B cell (primary cell): ENCODE measurements around the gene ASTN2.

Experiments
- EZH2 ChIP-seq: IDR thresholded peaks from 2 replicates; pipeline ENCODE4 v1.6.1; 2012; ENCODE audit warnings: borderline replicate concordance, low read depth, mild to moderate bottlenecking, moderate library complexity, low read length; ENCODE audit not compliant: insufficient read depth, poor library complexity, severe bottlenecking
- TF ChIP-seq, protein P1 (sequence below): fragments of 200-600 bp; IDR thresholded peaks from one replicate; pipeline ENCODE4 v1.8.0; 2022; ENCODE audit warnings: antibody characterized with exemption, mild to moderate bottlenecking

DNA sequence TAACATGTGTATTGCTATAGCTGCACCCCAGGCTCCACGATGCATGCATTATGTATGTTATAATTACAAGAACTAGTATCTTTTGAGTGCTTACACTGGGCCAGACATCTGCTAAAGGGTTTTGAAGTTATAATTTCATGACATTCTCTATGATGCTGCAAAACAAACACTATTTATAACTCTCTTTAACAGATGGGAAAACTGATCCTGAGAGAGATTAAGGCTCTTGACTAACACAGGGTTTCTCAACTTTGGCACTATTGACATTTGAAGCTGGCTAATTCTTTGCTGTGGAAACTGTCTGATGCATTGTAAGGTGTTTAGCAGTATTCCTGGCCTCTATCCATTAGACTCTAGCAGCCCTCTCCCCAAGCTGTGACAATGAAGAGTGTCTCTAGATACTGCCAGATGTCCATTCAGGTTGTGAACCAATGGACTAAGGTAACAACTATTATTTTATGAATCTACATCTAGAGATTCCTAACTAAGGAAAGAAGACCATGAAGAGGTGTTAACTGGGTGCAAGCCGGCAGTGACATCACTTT, 258.6 kb downstream of the ASTN2 start:
- TF ChIP-seq EZH2: no peak
- TF ChIP-seq, protein P1, sequence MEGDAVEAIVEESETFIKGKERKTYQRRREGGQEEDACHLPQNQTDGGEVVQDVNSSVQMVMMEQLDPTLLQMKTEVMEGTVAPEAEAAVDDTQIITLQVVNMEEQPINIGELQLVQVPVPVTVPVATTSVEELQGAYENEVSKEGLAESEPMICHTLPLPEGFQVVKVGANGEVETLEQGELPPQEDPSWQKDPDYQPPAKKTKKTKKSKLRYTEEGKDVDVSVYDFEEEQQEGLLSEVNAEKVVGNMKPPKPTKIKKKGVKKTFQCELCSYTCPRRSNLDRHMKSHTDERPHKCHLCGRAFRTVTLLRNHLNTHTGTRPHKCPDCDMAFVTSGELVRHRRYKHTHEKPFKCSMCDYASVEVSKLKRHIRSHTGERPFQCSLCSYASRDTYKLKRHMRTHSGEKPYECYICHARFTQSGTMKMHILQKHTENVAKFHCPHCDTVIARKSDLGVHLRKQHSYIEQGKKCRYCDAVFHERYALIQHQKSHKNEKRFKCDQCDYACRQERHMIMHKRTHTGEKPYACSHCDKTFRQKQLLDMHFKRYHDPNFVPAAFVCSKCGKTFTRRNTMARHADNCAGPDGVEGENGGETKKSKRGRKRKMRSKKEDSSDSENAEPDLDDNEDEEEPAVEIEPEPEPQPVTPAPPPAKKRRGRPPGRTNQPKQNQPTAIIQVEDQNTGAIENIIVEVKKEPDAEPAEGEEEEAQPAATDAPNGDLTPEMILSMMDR: no peak
